Fibroblast of lung (primary cell): ENCODE data around the gene DENND6B. TPM values are rescaled to one million over a fixed set of nuclear protein-coding genes. Genes with fewer than 3 reads are reported as not detected.

Experiments
- DNase-seq, 2 donors: peaks; one replicate each; pipeline versions ENCODE4 v3.0.0 to v3.0.0-alpha.2; 2010; ENCODE audit warnings: low read depth in 2 of 2
- H2AFZ ChIP-seq: 2 replicates; pipeline ENCODE4 v1.5.1; 2012; ENCODE audit warnings: low read length, control low read depth, inconsistent platforms
- H3K27ac ChIP-seq: 2 replicates; pipeline ENCODE4 v1.5.1; 2011; ENCODE audit warnings: low read length, control low read depth; ENCODE audit not compliant: insufficient read depth
- H3K27me3 ChIP-seq: 2 replicates; pipeline ENCODE4 v1.5.1; 2011; ENCODE audit warnings: mild to moderate bottlenecking, low read length; ENCODE audit not compliant: control insufficient read depth, insufficient read depth
- H3K36me3 ChIP-seq: 2 replicates; pipeline ENCODE4 v1.5.1; 2011; ENCODE audit warnings: low read length; ENCODE audit not compliant: control insufficient read depth, insufficient read depth
- H3K4me1 ChIP-seq: 2 replicates; pipeline ENCODE4 v1.5.1; 2011; ENCODE audit warnings: low read length; ENCODE audit not compliant: control insufficient read depth, insufficient read depth; ENCODE audit errors: extremely low read depth
- H3K4me2 ChIP-seq: 2 replicates; pipeline ENCODE4 v1.5.1; 2011; ENCODE audit warnings: low read length, control low read depth; ENCODE audit not compliant: insufficient read depth; ENCODE audit errors: extremely low read depth
- H3K4me3 ChIP-seq, 4 experiments: fragments of 200-600 bp in 1 of 4; sonication (generic) in 1 of 4; replicated peaks in 1 of 4; 2 replicates each; pipeline ENCODE4 v1.5.1; 2011 to 2016; ENCODE audit warnings: low read length in 4 of 4, low read depth in 3 of 4, mild to moderate bottlenecking in 3 of 4, control low read depth in 2 of 4, inconsistent platforms in 1 of 4, mixed read lengths in 1 of 4; ENCODE audit not compliant: insufficient read depth in 1 of 4; ENCODE audit errors: control extremely low read depth in 1 of 4
- H3K79me2 ChIP-seq: 2 replicates; pipeline ENCODE4 v1.5.1; 2012; ENCODE audit warnings: mild to moderate bottlenecking, low read length, inconsistent platforms; ENCODE audit not compliant: control insufficient read depth, insufficient read depth
- H3K9ac ChIP-seq: 2 replicates; pipeline ENCODE4 v1.5.1; 2011; ENCODE audit warnings: mild to moderate bottlenecking, low read length, control low read depth; ENCODE audit not compliant: insufficient read depth
- H3K9me3 ChIP-seq: 2 replicates; pipeline ENCODE4 v1.5.1; 2012; ENCODE audit warnings: low read depth, low read length; ENCODE audit not compliant: control insufficient read depth, insufficient read depth
- H4K20me1 ChIP-seq: 2 replicates; pipeline ENCODE4 v1.5.1; 2011; ENCODE audit warnings: low read length; ENCODE audit not compliant: control insufficient read depth, insufficient read depth; ENCODE audit errors: extremely low read depth
- CTCF ChIP-seq, 2 donors: IDR thresholded peaks in 1 of 2; conservative IDR thresholded peaks in 1 of 2; 1 replicate in 1 of 2; 2 replicates in 1 of 2; pipeline ENCODE4 v1.5.1; 2011 to 2012; ENCODE audit warnings: low read length in 2 of 2, control low read depth in 1 of 2, inconsistent platforms in 1 of 2, low read depth in 1 of 2, mild to moderate bottlenecking in 1 of 2
- EZH2 ChIP-seq: IDR thresholded peaks from 2 replicates; pipeline ENCODE4 v1.5.1; 2012; ENCODE audit warnings: low read length, control low read depth, mild to moderate bottlenecking; ENCODE audit errors: missing control alignments
- polyA plus RNA-seq, 2 donors: library from polyadenylated mRNA; depleted of rRNA in 1 of 2; stranded (reverse) in 1 of 2; unstranded in 1 of 2; fragments of >200 nt; gene quantifications; 2 replicates each; pipeline ENCODE4 v1.2.1, GENCODE V29; 2011 to 2012; ENCODE audit warnings: missing spikeins in 1 of 2
- total RNA-seq: library from RNA; depleted of rRNA; stranded (reverse); fragments of >200 nt; gene quantifications from 2 replicates; pipeline ENCODE4 v1.2.1, GENCODE V29; 2014

Gene DENND6B
- total and polyA plus RNA-seq, 2 donors (not counting 1 experiment from before 2014, with no cell fraction given): 1.9 to 2.0 TPM

- Histone ChIP-seq H4K20me1 (no peaks in the 10 kb centered on the region), H3K4me3 (peak overlapping the region; percentile 55 to 73 (median 60)), H3K36me3 (no peaks in the 10 kb centered on the region), H3K27ac (peak overlapping the region; percentile 93), H3K79me2 (no peaks in the 10 kb centered on the region), H2AFZ (peak overlapping the region; percentile 71), H3K4me2 (peak overlapping the region; percentile 91), H3K27me3 (no peaks in the 10 kb centered on the region), H3K4me1 (no peaks in the 10 kb centered on the region), H3K9ac (peak overlapping the region; percentile 96), H3K9me3 (no peaks in the 10 kb centered on the region)
- no peak for DNase-seq
- TF ChIP-seq EZH2: no peak
- TF ChIP-seq CTCF (conservative IDR thresholded peaks at IDR 0.05 in 1 of 2, IDR thresholded peaks at IDR 0.05 in 1 of 2; ENCODE audit: low read depth in 1 of 2, low read length in 2 of 2): no peak
Measured at GRCh38 chr22:50327711-50328019, 853 bp upstream of the DENND6B start.

GRCh38 chr22:50326225-50326955, 422 bp downstream of the DENND6B start:
- Histone ChIP-seq H3K36me3 (no peaks in the 10 kb centered on the region), H4K20me1 (no peaks in the 10 kb centered on the region), H3K9ac (peak overlapping the region; percentile 68), H3K9me3 (no peaks in the 10 kb centered on the region), H3K4me2 (peak overlapping the region; percentile 76), H2AFZ (peak overlapping the region; percentile 76), H3K27ac (no peak overlapping the region), H3K27me3 (no peaks in the 10 kb centered on the region), H3K4me1 (no peaks in the 10 kb centered on the region), H3K79me2 (no peaks in the 10 kb centered on the region), H3K4me3 (peak overlapping the region; percentile 25 to 74 (median 57))
- no peak for TF ChIP-seq EZH2
- no peak for TF ChIP-seq CTCF (conservative IDR thresholded peaks at IDR 0.05 in 1 of 2, IDR thresholded peaks at IDR 0.05 in 1 of 2; ENCODE audit: low read depth in 1 of 2, low read length in 2 of 2)
- DNase-seq: no peak

GRCh38 chr22:50325444-50326224, 1.2 kb downstream of the DENND6B start:
- Histone ChIP-seq H3K27me3 (no peaks in the 10 kb centered on the region), H3K9me3 (no peaks in the 10 kb centered on the region), H3K27ac (no peak overlapping the region), H3K36me3 (no peaks in the 10 kb centered on the region), H4K20me1 (no peaks in the 10 kb centered on the region), H3K4me3 (peak overlapping the region; percentile 25 to 74 (median 57)), H3K9ac (no peak overlapping the region), H3K4me1 (no peaks in the 10 kb centered on the region), H3K4me2 (peak overlapping the region; percentile 76), H2AFZ (no peak overlapping the region), H3K79me2 (no peaks in the 10 kb centered on the region)
- no peak for TF ChIP-seq CTCF (conservative IDR thresholded peaks at IDR 0.05 in 1 of 2, IDR thresholded peaks at IDR 0.05 in 1 of 2; ENCODE audit: low read depth in 1 of 2, low read length in 2 of 2)
- TF ChIP-seq EZH2: no peak
- DNase-seq: no peak
